PFSK-1 (cell line): ENCODE results near the gene CCDC50.

Experiments used
- FOXP2 ChIP-seq: optimal IDR thresholded peaks from 2 replicates; pipeline ENCODE3; 2011; ENCODE audit warnings: borderline replicate concordance, control low read depth, inconsistent platforms; ENCODE audit not compliant: insufficient read depth; ENCODE audit errors: extremely low read length, extremely low read depth
- POLR2AphosphoS5 ChIP-seq: IDR thresholded peaks from 2 replicates; pipeline ENCODE4 v1.6.1; 2012; ENCODE audit warnings: low read depth, mild to moderate bottlenecking, control low read depth, low read length, moderate library complexity
- REST ChIP-seq, 2 experiments: IDR thresholded peaks; 2 replicates each; pipeline versions ENCODE4 v1.6.1 to v1.8.0; 2011 to 2012; ENCODE audit warnings: low read depth in 2 of 2, low read length in 2 of 2, control low read depth in 1 of 2, inconsistent platforms in 1 of 2, mild to moderate bottlenecking in 1 of 2, moderate library complexity in 1 of 2; ENCODE audit not compliant: insufficient read depth in 1 of 2
- SIN3A ChIP-seq: IDR thresholded peaks from 2 replicates; pipeline ENCODE4 v1.6.1; 2012; ENCODE audit warnings: mild to moderate bottlenecking, low read length, moderate library complexity, borderline replicate concordance; ENCODE audit not compliant: insufficient read depth
- TAF1 ChIP-seq: IDR thresholded peaks from 2 replicates; pipeline ENCODE4 v1.6.1; 2012; ENCODE audit warnings: low read length, control low read depth, borderline replicate concordance; ENCODE audit not compliant: insufficient read depth

- TF ChIP-seq POLR2AphosphoS5 = no peak
- no peak for TF ChIP-seq REST (IDR thresholded peaks at IDR 0.05; ENCODE audit: insufficient read depth in 1 of 2, low read depth in 2 of 2, low read length in 2 of 2)
- TF ChIP-seq TAF1 = no peak
- no peak for TF ChIP-seq SIN3A
- TF ChIP-seq FOXP2 = no peak
These were observed 49.1 kb downstream of the CCDC50 start for GRCh38 chr3:191378142-191378812.
